ENCODE data around the gene NFE2.
"Not testable (repeated sequence)": the region's sequence is repeated elsewhere in the genome, so short reads cannot be mapped to it uniquely, and the experiment has no call there.

NFE2 gene

DNA sequence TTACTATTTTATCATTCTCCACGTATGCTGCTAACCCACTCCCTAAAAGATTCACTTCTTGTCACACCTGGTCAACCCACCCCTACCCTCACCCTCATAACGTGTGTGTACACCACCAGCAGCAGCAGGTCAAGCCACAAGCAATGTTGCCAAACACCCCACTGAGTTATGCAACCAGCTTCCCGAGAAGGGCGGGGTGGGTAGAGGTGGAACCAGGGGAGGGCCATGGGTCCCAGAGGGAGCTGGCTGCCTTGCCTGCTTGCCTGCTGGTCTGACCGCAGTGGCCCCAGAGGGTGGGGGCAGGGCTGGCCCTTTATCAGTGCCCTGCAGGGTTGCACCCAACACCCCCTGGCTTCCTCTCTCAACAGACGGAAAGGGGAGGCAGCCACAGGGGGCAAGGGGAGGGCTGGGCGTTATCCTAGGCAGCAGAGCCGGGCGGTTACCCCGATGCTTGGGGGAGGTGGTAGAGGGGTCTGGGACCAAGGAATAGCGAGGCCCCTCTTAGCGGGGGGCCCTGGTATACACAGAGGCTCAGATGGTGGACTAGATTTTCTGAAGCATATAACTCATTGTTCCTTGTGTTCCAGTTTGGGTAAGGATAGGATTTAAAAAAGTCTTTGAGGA is 3.5 kb upstream of the NFE2 start:
- no peak for DNase-seq

DNA sequence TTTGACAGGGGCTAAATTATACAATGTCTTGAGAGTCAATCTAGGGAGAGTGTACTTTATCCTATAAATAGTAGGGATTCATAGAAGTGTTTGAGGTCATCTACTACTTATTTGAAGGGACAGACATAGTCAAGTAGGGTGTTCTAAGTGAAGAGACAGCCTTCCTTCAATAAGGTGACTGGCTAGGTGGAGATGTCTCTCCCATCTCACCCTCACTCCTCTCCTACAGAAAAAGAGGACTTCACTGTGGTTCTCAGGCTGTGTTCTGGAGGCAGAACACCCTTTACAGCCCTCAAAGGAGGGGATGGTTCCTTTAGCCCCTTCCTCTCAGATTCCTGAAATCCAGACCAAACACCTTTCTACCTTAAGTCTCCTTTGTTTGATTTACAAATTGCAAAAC is 2.8 kb upstream of the NFE2 start:
- DNase-seq: no peak

DNA sequence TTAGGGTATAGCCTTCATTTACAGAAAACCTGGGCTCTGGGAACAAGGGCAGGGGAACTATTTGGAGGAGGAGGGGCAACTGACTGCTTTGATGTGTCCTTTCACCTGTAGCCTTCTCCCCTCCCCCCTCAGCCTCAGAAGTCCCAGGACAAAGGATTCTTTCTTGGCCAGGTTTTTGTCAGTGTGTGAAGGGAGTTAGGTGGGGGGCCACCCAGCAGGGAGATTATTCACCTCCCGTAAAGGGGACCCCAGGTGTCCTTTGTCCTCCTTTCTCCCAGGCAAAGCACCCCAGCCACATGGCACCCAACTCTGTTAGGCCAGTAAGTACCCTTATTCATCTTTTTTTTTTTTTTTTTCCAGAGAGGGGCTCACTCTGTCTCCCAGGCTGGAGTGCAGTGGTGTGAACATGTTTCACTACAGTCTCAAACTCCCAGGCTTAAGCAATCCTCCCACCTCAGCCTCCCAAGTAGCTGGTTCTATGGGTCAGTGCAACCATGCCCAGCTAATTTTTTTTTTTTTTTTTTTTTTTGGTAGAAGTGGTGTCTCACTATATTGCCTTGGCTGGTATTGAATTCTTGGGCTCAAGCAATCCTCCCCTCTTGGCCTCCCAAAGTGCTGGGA is 723 bp upstream of the NFE2 start:
- DNase-seq: no peak

DNA sequence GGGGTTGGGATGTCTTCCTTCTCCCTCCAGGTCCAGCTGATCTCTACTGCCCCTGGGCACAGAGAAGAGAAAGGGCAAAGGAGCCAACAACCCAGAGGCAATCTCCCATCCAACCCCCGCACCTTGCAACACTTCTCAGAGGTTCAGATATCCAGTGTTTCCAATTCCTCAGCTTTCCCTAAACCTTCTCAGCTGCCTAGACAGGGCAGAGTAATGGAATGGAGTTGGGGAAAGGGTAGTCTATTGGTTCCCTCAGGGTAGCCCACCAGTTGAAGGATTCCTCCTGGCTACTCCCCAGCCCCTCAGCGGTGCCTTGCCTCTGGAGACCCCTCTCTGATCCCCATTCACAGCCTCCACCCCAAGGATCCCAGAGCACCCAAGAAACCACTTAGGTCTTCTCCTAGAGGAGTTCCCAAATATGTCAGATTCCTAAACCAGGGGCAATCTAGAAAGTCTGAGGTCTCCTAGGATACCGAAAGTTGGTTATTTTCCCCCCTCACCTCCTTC is 537 bp downstream of the NFE2 start:
- DNase-seq: no peak

DNA sequence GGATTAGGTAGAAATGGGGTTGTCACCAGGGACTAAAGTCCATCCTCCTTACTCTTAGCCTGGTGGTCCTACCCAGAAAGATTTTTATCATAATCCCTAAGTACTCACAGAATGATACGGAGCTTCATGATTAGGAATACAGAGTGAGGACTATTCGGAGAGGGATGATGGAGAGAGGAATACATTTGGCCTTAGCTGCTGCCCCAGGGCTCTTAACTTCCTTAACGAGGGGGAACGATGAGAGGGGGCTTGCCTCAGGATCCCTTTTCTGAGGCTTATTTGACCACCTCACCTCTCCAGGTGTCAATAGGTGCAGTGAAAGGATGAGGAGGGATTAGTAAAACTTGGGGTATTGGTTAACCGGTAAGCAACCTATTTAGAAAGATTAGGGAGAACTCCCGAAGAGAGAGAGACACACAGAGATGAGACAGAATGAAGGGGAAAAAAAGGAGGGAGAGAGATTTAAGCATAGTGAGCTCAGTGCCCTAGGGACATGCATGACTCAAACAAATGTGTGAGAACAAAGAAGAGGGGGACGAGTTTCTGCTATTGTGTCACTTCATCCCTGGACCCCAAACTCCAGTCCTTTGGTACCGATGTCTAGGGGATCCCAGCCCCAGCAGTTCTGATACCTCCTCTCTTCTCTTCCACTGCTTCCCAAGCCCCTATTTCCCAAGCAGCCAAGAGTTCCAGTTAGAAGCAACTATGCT is 1.1 kb downstream of the NFE2 start:
- DNase-seq: no peak

DNA sequence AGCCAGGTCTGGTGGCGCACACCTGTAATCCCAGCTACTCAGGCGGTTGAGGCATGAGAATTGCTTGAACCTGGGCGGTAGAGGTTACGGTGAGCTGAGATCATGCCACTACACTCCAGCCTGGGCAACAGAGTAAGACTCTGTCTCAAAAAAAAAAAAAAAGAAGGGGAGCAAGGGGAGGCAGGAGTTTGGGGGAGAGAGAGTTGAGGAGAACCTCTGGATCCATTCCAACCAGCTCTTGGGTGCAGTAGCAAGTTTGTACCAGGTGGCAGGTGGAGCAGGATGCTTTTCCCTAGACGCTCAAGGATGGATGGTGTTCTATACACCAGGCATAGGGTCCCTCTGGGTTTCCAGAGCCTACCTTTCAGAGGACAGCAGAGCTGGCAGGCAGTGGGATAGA is 1.9 kb downstream of the NFE2 start:
- no peak for DNase-seq

DNA sequence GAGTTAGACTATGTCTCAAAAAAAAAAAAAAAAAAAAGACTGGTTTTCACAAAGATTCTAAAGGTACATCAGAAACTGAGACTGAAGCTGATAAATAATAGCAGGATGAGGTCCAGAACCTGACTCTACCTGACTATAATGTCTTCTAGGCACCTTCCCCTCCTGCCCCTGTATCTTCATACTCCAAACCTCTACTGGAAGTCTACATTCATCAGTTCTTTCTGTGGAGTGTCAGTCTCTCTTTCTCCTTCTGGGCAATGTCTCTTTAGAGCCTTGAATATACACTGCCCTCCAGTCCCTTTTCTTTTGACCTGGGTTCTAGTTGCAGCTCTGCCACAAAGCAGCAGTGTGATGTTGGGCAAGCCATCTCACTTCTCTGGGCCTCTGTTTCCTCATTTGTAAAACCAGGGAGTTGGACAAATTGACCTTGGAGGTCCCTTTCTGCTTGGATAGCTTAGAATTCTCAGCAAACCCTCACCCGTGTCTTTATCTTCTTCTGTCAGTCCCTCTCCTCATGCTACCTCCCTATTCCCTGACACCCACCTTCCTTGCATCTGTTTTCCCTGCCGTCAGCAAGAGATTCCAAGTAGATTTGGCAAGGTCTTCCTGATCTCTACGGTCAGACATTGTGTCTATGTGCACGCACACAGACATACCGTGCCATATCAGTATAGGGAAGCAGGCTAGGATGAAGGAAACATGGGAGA is 4.3 kb downstream of the NFE2 start:
- DNase-seq: no peak

DNA sequence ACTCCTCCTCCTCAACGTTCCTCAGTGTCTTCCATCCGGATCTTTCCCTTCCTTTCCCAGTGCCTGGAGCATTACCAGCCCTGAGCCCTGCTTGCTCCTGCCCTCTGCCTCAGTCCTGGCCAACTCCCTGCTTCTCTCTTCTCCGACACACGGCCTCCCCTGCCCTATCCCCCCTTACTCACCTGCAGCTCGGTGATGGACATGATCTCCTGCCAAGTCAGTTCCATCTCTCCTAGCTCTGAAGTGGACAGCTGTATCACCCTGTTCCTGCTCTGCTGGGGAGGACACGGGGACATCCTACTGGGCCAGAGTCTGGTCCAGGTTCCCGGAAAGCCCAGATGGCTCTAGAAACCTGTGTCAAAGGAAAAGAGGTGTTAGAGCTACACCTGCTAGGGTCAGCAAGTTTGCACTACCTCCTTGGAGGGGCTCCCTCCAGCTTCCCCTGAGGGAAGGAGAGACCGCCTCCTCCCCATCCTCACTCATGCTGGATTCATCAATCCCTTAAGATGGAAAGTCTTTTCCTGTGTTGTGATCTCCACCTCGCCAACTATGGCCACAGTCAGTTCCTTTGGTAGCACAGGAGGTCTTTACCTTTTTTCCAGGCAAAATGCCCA is 5.8 kb downstream of the NFE2 start:
- DNase-seq: no peak

DNA sequence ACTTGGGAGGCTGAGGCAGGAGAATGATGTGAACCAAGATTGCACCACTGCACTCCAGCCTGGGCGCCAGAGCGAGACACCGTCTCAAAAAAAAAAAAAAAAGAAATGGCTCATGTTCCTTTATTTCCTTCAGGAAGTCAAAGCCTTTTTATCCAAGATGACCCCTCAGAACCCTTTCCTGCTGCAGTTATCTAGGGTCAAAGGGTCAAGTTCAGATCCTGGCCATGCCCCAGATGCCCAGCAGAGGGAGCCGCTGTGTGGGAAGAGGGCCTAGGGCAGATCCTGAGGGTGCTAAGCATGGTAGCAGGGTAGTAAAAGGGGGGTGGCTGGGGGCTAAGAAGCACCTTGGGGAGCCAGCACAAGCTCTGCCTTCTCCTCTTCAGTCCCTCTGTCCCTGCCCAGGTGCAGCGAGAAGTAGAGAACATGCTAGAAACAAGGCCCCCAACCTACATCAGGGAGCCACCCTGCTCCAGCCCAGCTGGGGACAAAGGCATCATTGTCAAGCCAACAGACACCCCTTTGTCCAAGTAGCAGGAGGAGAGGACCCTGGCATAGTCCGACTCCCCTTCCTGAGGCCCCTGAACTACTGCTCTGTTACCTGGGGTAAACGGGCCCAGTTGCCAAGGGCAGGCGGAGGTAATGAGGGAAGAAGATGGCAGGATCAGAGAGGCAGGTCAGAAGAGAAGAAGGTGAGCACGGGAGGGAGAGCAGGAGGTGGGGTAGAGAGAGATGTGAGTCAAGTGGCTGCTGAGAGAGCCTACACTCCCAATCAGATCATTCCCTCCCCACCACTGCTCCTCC is 6.5 kb downstream of the NFE2 start:
- peak; percentile 54 for DNase-seq

DNA sequence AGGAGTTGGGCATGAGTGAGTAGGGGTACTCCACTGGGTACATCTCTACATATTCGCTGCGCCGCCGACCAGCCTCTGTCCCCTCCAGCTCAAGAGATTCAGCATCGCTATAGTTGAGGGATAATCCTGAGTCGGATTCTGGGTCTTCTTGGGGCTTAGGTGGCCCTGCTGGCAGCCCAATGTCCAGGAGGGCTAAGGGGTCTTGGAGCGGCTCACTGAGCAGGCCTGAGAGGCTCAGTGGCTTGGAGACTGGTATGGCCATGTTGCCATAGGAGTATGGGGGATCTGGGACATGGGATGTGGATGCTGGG is 7.9 kb downstream of the NFE2 start:
- DNase-seq: no peak

DNA sequence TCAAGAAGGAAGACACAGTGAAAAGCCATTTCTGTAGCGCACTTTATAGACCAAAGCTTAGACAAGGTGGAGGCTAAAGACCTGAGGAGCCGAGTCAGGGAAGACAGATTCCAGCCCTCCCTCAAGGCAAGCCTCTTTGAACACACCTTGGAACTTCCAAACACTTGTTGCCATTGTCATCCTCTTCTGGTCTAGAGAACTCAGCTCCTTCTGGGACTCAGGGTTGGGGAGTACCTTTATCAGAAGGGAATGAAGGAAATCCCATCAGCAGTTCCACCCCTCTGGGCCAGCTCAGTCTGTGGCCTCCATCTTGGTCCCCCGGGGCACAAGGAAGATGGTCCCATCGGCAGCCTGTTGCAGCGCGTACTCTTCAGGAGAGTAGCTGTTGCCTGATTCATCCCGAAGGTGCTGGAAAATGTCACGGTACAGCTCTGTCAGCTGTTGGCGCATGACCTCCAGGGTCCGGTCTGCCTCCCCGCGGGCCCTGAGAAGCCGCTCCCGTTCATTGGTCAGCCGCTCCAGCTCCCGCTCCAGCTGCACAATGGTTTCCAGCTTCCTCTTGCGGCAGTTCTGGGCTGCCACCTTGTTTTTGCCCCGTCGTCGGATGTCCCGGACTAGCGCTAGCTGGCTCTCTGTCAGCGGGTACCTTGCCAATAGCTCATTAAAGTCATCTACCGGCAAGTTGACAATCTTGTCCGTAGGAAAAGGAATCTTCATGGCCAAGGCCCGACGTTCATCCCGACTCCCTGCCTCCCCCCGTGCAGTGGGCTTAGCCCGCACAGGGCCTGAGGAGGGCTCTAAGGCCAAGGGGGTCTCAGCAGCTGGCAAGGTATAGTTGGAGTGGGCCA is 8.5 kb downstream of the NFE2 start:
- DNase-seq: no peak

DNA sequence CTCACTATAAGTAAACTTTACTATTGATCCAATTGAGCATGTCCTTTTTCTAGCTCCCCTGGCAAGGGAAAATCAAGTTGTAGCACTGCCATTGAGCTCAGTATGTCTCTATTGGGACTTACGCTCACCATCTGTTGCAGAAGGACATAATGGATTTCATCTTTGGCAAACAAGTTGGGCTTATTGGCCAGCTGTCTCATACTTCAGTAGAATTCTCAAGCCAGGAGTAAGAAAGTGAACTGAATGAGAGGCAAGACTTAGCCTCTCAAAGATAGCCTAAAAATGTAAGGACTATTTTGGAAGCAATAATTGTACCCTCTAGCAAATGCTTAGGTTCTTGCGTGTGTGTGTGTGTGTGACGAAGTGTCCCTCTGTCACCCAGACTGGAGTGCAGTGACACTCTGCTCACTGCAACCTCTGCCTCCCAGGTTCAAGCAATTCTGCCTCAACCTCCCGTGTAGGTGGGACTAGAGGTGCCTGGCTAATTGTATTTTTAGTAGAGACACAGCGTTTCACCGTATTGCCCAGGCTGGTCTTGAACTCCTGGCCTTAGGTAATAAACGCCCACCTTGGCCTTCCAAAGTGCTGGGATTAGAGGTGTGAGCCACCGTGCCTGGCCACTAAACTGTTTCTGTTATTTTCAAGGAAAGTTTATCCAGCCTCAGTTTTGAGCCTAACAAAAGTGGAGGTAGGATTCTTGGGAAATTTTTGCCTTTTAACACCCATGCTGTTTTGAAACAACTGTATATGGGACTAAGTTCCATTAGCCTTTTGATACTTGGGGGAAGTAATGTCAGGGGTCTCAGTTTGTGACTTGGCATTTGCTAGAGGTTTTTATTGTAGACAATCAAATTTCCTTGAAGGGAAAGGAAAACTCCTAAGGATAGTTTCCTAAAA is 13.3 kb downstream of the NFE2 start:
- no peak for DNase-seq

DNA sequence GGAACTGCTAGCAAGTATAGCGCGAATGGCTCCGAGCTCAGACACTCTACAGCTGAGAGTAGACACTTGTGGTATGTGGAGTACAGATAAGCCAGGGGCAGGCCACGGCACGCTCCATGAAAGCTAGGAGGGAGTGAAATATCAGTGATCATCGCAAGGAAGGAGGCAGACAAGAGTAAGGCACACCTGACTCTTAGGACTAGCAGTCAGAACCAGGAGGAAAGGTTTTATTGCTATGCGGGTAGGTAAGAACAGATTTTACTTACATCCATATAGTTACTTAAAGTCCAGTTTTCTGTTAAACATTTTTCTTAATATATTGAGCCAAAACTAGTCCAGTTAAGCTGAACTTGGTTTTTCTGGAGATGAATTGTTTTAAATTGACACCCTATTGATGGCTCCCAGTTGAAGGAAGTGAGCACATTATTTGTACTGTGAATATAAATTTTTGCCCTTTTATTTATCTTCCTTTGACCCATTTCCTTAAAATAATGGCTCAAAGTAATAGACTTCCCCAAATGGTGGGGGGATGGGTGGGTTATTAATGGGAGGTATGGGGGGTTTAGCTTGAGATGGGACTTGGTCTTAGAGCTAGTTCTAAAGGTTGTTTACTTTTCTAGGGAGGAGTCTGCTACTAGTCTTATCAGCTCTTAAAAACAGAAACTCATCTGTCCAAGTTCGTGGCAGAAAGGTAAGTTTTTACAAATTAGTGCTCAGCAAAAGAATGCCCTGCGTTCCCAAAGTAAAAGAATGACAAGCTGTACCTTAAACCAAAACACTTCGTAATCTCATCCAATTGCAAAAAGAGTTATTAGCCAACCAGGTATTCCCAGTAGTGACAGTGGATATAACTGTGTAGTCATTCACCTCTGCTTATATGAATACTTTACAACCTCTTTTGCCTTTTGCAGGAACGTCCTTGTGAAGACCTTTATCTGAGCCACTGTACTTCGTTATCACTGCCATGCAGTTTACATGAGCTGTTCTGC is 14.5 kb downstream of the NFE2 start:
- no peak for DNase-seq

DNA sequence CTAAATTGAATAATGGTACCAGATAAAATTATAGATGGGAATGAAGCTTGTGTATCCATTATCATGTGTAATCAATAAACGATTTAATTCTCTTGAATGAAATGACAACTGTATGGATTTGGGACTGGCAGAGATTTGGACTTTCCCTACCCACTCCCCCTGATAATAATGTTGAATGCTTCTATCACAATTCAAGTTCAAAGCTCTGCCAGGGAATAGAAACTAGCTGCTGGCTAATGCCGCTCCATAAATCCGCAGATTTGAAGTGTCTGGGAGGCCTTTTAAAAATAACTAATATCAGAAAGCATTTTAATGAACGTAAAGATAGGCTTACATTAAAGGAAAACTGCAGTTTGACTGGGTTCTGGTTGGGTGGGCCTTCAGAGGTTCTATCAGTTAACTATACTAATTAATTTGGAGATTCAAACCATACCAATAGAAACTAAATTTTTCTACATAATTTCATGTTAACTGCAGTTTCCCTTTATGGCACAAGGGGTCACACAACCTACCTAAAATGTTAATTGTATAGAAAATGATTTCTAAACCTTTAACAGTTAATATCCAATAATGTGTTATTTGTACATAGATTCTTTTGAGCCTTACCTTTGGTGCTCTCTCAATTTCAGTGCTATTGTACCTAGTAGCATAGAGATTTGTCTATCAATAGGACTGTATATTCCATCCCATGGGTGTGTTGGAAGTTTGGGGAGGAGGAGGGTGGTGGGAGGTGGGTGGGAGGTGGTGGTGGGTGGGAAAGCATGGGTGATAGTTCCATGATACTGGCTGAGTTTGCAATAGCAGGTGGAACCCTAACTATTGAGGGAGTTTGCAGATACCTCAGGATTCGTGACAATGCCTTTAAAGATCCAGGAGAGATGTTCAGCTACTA is 15.4 kb downstream of the NFE2 start:
- no peak for DNase-seq

DNA sequence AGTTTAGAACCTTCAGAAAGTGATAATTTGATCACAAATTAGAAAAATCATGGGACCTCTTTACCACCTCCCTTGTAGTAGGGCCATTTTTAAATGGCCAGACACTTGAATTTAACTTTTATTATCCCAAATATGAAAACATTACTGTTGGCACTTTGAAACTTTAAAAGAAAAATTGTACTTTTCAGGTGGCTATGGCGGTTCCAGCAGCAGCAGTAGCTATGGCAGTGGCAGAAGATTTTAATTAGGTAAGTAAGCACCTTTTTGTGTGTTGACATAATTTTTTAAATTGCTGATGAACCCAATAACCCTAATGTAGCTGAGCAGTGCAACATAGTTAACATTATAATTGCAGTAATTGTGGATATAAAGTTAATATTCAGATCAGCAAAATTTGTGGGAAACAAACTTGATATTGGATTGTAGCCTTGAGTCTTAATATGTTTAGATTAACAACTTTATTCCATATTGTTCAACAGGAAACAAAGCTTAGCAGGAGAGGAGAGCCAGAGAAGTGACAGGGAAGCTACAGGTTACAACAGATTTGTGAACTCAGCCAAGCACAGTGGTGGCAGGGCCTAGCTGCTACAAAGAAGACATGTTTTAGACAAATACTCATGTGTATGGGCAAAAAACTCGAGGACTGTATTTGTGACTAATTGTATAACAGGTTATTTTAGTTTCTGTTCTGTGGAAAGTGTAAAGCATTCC is 16.6 kb downstream of the NFE2 start:
- not testable (repeated sequence) for DNase-seq

DNA sequence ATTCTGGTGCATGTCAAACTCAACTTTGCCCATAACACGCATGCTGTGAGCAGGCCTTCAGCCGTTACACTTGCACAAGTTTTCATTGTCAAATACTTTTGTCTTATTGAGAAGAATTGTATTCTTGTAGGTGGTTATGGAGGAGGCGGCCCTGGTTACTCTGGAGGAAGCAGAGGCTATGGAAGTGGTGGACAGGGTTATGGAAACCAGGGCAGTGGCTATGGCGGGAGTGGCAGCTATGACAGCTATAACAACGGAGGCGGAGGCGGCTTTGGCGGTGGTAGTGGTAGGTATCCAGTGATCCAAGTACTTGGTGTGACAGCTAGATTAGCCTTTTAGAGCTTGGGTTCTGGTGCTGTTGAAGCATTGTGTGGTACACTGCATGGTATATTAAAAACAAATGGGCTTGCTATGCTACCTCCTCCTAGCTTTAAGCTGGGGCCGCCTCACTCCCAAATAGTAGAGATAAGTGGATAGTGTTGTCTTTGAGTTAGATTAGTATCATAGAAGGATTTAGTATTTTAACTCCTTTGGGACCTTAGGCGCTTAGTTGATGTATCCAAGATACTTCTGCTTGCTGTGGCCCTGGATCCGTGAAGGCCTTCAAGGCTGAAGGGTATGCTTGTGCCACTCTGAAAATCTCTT is 17.7 kb downstream of the NFE2 start:
- no peak for DNase-seq

DNA sequence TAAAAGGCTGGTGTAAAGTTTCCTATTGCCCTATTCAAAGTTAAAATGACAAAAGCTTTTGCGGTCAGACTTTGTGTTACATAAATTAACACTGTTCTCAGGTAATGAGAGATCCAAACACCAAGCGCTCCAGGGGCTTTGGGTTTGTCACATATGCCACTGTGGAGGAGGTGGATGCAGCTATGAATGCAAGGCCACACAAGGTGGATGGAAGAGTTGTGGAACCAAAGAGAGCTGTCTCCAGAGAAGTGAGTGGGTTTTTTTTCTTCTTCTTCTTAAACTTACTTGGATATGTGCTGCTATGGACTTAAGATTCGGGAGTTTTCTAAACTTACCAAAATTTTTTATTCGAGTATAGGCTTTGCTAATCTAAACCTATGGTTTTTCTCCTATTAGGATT is 19.1 kb downstream of the NFE2 start:
- DNase-seq: not testable (repeated sequence)

Data from activated CD4-positive, alpha-beta T cell treated with anti-CD3 and anti-CD28 coated beads, Interleukin-2, amount 50 U/mL, for 1 hour (primary cell).